Measurements from ENCODE around the gene TFR2. TPM values are rescaled to one million over a fixed set of nuclear protein-coding genes. Genes with fewer than 3 reads are reported as not detected.

TFR2 gene
- total RNA-seq, 4 donors from 2014 or later, result 1.3 to 3.4 (median 1.6) TPM

GRCh38 chr7:100613412-100614175, 27.8 kb downstream of the TFR2 start:
- H3K4me3 ChIP-seq (ENCODE audit: low read depth, poor library complexity, severe bottlenecking), result no peak overlapping the region
- WGBS, 2 donors, result 89 to 91% methylated on average over 13 of the region's 13 CpGs
- TF ChIP-seq CTCF (IDR thresholded peaks at IDR 0.05) (no peak), POLR2A (IDR thresholded peaks at IDR 0.05) (no peak)
- no peak for DNase-seq (ENCODE audit: low spot score in 2 of 2)
- intact Hi-C loops (cut with DNase I; ENCODE audit: low total_unique reads), result no loop called here

- H3K4me3 ChIP-seq (ENCODE audit: low read depth, poor library complexity, severe bottlenecking), result peak overlapping the region; percentile 47
- no peak for DNase-seq (ENCODE audit: low spot score in 2 of 2)
- TF ChIP-seq CTCF (IDR thresholded peaks at IDR 0.05), result no peak
- no peak for TF ChIP-seq POLR2A (IDR thresholded peaks at IDR 0.05)
- 4 to 10% methylated on average over 13 to 24 of the region's 29 CpGs for WGBS, 2 donors
- intact Hi-C loops (cut with DNase I; ENCODE audit: low total_unique reads), result no loop called here
These were observed 28.5 kb downstream of the TFR2 start for GRCh38 chr7:100612730-100613390.

- H3K4me3 ChIP-seq (ENCODE audit: low read depth, poor library complexity, severe bottlenecking), result peak within 1 kb of the TSS; percentile 47
- 0% methylated on average over 40 to 53 of the region's 61 CpGs for WGBS, 2 donors
- peak; percentile 100 for DNase-seq (ENCODE audit: low spot score in 2 of 2)
- peak in 1 of 2 donors; percentile 64 for TF ChIP-seq POLR2A (IDR thresholded peaks at IDR 0.05)
- no peak for TF ChIP-seq CTCF (IDR thresholded peaks at IDR 0.05)
- intact Hi-C loops (cut with DNase I; ENCODE audit: low total_unique reads), result no loop called here
These were observed 29.2 kb downstream of the TFR2 start, which contains the start of gene MOSPD3 for GRCh38 chr7:100611983-100612729. Gene MOSPD3 (plus strand): TSS chr7:100612540. CDS start chr7:100612792, 252 bp downstream.

- WGBS, 2 donors, result 93 to 94% methylated on average over 5 of the region's 5 CpGs
- DNase-seq (ENCODE audit: low spot score in 2 of 2), result no peak
- TF ChIP-seq CTCF (IDR thresholded peaks at IDR 0.05), result no peak
- TF ChIP-seq POLR2A (IDR thresholded peaks at IDR 0.05), result no peak
- no peak overlapping the region for H3K4me3 ChIP-seq (ENCODE audit: low read depth, poor library complexity, severe bottlenecking)
- intact Hi-C loops (cut with DNase I; ENCODE audit: low total_unique reads), result no loop called here
These were observed 31.4 kb downstream of the TFR2 start for GRCh38 chr7:100609958-100610357.

- TF ChIP-seq POLR2A (IDR thresholded peaks at IDR 0.05) (no peak), CTCF (IDR thresholded peaks at IDR 0.05) (no peak)
- no peak overlapping the region for H3K4me3 ChIP-seq (ENCODE audit: low read depth, poor library complexity, severe bottlenecking)
- intact Hi-C loops (cut with DNase I; ENCODE audit: low total_unique reads), result no loop called here
- 81 to 90% methylated on average over 8 of the region's 8 CpGs for WGBS, 2 donors
- DNase-seq (ENCODE audit: low spot score in 2 of 2), result no peak
These were observed 34.2 kb downstream of the TFR2 start for GRCh38 chr7:100607111-100607510.

All from lower leg skin (tissue), 4 donors.